NCI-H69 (cell line): Measurements from ENCODE around the gene NEDD4L.

Experiments used
- DNase-seq: peaks from one replicate; lab custom pipeline; 2025; lab: John Stamatoyannopoulos, UW

Gene NEDD4L

DNA sequence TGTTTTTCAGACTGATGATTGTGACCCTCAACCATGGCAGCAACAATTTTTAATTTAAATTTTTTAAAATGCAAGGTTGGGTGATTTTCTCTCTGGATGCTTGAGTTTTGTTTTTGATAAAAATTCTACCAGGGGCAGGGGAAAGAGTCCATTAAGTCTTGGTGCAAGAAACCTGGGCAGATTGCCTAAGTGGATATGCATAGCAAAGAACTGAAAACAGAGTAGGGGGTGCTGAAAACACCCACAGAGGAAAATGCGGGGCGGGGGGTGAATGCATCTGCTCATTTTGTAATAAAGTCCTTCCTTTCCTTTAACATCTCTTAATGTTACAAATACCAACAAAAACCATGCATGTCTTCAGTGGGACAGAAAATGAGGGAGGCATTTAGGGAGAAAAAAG lies 138.0 kb downstream of the NEDD4L start:
- DNase-seq: no peak

DNA sequence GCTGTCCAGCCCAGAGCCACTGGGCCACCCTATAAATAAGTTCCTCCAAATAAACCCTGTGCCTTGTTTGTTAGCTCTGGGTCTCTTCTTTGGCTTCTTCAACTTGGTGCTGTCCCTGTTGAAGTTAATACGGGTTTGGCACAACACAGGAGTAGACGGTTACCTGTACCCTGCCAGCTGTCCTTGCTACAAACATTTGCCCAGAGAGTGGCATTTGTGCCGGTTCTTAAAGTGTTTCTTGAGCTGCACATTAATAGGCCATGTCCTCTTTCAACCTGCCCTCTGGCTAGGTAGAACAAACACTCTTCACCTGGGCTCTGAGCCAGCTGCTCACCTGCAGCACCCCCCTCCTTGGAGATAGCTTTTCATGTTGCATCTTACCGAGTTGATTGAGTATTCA lies 139.2 kb downstream of the NEDD4L start:
- DNase-seq: peak; percentile 98

DNA sequence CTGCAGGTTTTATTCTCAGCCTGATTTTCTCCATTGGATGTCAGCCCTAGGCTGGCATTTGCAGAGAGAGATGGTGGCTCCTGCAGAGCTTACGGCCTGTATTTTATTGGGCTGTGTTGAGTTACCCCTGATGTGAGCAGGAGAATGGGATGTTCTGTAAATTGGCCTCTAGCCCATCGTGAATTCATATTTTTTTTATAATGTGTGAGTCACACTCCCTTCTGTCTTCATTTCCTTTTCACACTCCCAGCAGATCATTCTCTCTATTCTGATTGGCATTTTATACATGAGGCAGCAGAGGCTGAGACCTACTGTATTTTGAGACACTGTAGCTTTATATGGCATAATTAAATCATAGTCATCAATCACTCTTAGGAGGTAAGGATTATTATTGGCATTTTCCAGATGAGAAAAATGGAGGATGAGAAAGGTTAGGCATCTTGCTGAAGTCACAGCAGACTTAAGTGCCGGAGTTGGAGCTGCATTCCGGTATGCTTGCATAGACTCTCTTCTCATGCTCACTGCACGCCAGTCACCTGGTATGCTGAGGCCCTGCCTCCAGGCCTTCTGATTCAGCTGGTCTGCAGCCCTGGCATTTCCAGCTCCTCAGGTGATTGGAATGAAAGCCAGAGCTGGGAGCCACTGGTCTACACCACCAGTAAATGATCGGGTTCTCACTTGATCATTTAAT lies 142.4 kb downstream of the NEDD4L start:
- DNase-seq: peak; percentile 91

DNA sequence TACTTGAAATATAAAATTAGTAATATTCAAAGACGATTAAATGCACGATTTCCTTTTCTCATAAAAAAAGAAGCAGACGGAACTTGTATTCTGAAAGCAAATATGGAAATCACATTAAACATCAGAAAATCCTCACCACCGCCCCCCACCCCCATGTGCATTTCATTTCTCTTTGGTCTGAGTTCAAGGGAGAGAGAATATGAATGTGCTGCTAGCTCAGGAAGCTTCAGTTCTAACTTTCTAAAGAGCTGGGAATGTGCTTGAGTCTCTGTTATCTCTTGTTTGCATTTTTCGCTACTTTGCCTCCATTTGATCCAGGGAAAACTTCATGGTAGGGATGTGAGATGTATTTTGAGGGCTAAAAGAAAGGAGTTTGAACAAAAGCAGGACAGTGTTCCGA lies 143.6 kb downstream of the NEDD4L start:
- DNase-seq: no peak

DNA sequence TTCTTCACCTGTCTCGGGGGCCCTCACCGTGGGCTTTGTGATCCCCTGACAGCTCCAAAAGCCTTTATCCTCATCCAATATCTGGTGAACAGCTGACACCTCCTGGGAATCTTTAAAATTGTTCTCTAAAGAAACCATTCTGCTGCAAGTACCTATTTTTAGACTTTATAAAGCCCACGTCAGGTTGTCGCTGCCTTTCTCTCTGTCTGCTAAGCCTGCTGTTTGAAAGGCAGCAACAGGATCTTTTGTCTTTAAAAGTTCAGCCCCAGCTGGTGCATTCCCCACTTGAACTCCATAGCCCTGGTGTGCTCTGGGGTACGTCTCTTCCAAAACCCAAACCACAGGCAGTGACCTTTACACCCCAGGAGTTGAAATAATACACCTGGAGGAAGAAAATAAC lies 145.0 kb downstream of the NEDD4L start:
- DNase-seq: peak; percentile 47

DNA sequence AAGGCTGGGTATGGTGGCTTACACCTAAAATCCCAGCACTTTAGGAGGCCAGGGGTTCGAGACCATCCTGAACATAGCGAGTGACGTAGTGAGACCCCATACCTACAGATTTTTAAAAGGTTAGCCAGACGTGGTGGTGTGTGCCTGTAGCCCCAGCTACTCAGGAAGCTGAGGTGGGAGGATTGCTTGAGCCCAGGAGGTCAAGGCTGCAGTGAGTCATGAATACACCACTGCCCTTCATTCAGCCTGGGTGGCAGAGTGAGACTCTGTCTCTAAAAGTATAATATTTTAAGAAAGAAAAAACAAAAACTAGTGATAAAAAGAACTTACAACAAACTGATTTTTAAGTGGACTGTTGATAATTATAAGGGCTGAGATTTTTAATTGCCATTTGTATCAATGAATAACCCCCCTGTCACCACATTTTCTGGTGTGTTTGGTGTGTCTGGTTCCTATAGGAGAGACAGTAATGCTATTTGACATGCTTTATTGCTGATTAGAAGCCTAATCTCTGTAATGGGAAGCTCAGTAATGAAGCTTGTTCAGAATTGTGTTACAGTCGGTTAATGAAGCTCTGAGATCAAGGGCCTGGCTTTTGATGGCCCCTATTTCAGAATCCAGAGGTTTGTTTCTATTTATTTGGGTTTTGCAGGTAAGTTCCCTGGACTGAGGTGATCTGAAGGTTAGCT lies 147.0 kb downstream of the NEDD4L start:
- no peak for DNase-seq

DNA sequence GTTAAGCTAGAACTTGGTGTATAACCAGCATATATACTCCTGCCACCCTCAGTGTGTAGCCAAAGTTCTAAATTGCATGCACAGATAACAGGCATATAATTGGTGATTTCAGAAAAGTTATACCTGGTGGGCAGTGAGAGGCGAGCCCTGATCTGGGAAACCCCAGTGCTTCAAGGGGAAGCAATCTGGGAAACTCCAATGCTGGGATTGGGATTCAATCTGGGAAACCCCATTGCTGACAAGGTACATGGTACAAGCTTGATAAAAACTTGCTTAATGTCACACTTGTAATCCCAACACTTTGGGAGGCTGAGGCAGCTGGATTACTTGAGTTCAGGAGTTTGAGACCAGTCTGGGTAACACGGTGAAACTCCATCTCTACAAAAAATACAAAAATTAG lies 147.6 kb downstream of the NEDD4L start:
- no peak for DNase-seq

DNA sequence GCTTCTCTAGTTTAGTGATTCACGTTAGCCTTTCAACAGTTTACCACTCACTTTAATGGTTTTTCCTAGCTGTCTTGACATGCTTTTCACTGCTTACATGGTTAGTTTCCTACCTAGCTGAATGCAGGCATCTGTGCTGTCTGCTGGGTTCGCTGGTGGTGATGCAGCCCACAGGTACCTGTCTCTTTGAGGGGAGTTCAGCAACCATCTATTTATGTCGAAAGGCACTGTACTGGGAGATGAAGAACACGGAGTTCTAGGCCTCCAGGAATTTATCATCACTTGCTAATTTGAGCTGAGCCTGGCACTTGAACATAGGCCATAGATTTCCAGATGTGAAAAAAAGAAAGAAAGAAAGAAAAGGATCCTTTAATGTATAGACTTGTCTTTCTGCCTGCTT lies 148.5 kb downstream of the NEDD4L start:
- DNase-seq: no peak

DNA sequence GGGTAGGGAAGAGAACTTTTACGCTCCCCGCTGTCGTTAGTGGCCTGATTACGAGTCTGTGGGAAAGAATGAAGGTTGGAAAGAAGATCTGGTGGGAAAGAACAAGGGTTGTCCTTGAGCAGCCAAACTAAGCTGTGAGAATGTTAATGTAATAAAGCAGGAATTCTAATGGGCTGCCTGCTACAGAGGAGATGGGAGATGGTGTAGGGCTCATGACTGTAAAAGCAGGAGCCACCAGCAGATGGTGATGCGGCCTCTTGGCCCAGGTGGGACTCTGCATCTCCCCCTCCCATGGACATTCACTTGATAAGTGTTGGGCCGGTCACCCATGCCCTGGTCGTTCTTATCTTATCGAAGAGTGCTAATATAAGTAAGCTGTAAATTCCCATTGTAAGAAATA lies 150.0 kb downstream of the NEDD4L start:
- peak; percentile 66 for DNase-seq

DNA sequence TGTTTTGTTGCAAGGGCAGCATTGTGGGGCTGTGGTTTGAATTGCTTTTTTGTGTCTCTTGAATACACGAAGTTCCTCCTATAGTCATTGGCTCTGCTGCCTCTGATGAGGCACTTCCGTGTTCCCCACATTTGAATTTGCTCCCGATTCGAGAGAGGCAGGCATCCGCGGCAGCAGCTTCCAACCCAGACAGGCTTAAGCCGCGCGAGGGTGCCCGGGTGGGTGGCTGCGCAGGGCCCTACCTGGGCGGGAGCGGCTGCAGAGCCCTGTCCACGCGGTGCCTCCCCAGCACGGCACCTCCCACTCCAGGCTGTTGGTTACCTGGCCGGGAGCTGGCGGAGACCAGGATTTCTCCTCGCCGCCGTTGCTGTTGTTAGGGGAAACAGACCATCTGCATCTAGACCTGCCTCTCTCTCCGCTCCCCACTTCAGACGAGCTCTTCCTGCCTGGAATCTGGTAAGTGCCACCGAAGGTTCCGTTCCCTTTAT lies 151.3 kb downstream of the NEDD4L start:
- peak; percentile 97 for DNase-seq

DNA sequence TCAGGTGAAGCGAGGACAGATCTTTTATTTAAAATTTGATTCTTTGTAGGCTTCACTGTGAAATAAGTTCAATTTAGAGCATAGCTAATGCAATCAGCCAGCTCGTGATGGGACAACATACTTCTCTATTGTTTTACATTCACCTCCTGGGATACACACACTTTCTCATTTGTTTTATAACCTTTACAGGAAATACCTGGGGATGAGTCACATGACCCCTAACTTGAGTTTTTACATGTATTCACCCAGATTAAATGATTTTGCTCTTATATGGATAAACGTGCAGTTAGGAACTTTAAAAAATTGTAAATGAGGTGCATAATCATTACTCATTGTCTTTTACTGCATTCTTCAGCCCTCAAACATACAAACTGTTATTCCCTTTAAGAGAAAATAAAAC lies 152.1 kb downstream of the NEDD4L start:
- DNase-seq: no peak

DNA sequence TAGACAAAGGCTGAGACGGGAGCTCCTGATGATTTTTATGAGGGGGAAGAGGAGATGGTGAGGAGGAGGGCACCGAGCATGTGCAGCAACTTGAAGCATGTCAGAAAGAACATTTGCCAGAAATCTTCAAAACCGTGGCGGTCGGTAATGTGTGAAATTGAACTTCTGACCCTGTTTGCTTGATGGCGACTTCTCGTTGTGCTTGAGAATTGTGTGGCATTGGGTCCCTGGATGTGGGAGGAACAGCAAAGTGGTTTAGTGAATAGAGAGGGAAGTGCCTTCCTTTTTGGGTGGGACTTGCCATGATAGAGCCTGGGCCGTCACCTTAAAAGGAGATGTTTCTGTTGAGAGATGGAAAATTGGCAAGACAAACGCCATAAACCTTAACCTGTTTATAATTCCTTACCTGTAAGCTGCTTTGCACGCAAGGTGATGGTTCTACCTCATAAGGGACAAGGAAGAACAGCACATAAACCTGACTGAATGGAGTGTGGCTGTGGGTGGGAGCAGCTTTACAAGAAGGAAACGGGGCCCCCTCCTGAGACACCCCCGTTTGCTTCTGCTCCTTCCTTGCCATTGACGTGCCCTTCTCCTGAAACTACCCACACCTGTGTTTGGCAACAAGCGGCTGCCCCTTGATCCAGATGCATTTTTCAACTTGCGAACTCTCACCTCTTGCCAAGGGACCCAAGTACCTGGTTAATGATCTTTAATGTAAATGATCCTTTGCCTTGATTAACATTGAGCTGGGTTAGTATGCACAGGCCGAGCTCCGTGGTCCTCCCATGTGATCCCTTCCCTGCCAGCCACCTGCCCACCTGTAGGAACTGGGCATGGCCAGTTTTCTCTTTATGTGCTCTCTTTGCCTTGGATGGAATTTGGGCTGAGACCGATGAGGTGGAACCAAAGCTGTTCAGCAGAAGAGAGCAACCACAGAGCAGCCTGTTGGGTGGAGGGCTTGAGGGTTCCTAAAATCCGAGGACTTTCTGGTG lies 153.2 kb downstream of the NEDD4L start:
- no peak for DNase-seq

DNA sequence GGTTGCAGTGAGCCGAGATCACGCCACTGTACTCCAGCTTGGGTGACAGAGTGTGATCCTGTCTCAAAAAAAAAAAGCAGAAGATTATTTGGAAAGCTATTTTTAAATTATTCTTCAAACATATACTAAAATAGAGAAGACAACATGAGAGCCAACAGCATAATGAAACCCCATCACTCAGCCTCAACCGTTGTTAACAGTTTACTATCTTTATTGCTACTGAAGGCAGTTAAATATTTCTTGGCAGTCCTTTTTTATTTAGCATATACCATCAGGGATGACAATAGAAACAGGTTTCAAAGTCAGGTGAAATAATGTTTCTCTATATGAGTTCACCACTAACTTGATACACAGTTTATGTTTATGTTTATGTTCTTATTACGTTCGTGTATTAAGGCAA lies 157.2 kb downstream of the NEDD4L start:
- DNase-seq: no peak

DNA sequence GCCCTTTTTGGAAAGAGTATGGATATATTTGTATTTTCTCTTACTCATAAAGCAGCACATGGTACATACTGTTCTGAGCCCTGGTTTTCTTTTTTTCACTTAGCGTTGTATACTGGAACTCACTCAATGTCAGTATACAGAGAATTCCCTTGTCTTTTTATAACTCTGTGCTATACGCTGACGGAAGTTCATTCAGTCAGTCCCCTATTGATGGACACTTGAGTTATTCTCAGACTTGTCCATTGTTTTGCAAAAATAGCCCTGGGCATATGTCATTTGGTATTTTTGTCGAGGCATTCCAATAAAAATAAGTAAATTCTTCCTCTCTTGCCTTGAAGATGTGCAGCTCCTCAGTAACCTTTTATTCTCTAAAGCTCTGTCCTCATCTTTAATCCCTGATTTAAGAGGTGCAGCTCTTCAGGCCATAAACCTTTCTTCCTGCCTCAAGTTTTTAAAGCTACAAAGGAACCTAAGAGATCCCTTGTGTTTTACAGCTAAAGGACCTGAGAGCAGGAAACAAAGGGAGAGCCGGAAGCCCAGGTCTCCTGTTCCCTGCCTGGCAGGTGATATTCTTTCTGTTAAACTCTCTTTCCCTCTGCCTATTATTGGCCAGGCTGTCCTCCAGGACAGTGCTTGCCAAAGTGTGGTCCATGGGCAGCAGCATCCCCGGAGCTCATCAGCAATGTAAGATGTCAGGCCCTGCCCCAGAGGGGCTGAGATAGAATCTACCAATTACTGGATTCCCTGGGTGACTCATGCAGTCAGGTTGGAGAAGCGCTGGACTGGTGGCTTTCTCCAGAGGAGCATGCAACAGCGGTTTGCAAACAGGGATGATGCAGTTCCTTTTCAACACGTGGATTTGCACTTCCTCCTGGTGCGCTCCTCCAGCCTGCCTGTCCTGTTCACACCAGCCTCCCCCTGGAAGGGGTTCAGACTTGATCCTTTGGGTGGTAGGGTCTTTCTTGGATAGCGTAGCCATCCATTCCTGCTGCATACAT lies 158.0 kb downstream of the NEDD4L start:
- peak; percentile 75 for DNase-seq

DNA sequence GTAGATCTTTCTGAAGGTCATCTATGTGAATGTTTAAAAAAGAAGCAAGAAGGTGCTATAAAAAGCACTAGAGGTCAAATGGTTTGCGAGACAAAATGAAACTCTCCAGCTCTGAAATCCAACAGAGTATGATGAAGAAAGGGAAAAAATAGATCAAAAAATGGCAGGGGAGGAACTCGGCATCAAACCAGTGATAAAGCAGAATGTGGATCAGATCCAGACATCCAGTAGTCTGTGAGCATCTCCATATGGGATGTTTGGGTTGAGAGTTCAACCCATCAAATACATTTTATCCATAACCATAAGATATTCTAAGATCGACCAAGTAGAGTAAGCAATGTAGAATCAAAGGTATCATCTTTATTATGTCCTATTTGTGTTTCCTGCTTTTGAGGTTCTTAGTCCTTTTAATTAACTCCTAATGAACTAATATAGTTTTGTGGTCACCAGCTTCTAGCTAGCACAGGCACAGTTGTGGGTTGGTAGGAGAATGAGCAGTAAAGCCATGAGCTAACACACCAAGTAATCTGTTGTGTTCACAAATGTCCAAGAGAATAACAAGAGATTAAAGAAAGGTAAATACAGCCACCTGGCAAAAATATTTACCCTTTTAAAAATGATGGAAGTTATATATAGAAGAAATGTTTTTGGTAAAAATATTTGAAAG lies 160.9 kb downstream of the NEDD4L start:
- DNase-seq: no peak

DNA sequence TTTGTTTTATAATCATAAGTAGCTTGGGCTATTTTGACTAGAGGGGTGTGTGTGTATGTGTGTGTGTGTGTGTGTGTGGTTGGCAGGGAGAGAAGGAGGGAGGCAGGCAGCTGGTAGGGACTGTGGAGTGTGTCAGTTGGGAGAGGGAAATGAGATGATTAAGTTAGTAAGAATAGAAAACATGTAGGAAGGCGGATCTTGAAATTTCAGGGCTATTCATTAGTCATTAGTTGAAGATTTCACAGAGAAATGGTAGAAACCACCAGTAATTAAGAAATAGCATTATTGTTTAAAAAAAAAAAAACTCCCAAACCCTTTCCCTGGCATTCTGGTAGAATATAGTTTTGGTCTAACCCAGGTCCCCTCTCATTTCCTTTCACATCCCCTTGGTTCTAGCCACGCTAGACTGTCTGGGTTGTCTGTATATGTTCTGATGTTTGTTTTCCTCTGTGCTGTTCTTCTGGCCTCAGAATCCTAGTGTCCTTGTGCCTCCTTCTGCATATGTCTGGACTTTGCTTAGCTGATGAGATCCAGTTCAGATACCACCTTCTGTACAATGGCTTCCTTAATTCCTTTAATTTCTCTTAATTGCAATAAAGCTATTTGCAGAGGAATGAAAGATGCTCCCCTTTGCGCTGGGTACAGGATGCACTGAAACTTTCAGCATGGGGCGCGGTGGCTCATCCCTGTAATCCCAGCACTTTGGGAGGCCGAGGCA lies 161.6 kb downstream of the NEDD4L start:
- DNase-seq: peak; percentile 63

DNA sequence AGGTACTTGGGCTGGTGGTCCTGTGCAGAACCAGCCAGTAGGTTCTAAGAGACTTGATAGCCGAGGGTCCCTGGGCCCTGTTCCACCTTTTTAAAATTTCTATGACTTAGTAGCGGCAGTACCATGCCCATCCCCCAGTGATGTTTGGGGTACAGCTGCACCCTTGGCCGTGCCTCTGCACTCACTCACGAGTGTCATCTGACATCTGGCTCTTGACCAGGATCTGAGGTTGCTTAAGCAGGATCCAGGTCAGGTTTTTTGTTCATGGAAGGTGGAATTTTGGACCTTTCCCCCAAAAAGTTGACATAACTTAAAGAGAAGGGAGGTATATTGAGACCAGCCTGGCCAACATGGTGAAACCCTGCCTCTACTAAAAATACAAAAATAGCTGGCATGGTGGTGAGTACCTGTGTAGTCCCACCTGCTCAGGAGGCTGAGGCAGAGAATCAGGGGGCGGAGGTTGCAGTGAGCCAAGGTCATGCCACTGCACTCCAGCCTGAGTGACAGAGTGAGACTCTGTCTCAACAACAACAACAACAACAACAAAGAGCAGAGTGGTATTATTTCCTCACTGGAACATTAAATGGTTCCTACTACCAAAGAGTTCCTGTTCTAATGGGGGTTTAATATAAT lies 163.6 kb downstream of the NEDD4L start:
- no peak for DNase-seq

DNA sequence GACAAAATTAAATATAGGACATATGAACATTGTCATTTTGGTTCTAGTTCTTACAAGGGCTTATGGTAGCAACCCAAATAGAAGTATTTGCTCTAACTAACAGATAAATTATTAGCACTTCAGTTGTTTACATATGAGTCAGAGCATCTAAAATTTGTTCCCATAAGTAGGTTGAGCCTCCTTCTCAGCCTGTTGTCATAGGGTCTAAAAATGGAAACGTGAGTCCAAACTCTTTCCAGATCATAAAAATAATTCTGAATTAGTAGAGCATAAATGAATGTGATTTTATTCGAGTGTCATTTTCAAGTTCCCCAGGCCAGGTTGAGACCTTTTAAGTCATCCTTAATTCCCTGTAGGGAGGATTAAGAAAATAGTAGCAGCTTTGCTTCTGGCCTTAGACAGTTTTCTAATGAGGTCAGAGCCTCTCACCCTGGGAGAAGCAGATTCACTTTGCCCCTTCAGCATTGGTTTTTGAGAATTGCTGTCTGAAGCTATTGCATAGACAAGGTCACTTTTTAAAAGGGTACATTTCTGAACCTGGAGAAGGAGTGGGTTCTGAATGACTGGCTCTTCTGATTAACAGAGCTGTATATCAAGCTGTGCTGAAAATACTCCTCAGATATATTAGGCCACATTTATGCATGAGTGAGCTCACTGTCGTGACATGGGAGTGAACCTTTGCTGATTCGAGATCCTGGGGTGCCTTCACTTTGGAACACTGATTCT lies 164.3 kb downstream of the NEDD4L start:
- no peak for DNase-seq

DNA sequence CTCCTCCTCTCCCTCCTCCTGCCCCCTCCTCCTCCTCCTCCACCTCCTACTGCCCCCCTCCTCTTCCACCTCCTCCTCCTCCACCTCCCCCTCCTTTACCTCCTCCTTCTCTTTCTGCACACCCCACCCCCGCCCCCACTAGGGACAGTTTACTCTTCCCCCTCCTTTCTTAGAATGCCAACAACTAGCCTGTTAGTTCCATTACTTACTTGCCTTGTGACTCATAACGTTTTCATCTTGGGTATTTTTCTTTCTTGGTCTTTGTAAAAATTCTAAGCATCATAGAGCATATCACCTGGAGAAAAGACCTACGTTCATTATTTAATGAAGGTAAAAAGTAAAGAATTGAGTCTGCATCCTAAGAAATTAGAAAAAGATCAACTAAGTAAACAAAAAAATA lies 165.3 kb downstream of the NEDD4L start:
- DNase-seq: no peak
